HG03571 (cell line): Measurements from ENCODE around the gene NRCAM.

Experiments used
- ATAC-seq: cut with Tn5 transposase; IDR thresholded peaks from one replicate; pipeline ENCODE4 v1.9.1; 2021; ENCODE audit not compliant: unreplicated experiment

The NRCAM gene

GRCh38 chr7:108252177-108252576, 204.1 kb downstream of the NRCAM start:
- ATAC-seq: no peak

DNA sequence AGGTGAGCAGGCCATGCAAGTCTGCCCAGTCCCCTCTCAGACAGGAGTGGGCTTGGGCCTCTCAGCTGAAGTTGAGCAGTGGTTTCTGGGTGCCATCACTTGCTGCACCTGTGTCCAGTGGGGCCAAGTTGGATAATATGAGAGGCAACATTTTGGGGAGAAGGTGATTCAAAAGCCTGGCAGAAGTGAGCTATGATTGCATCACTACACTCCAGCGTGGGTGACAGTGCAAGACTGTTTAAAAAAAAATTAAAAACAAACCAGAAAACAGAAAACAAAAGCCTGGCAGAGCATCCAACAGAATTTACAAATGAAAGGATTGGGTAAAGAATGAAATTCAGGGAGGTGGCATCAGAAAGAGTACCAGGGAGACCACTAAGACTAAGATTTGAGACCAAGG, 204.5 kb downstream of the NRCAM start:
- ATAC-seq: no peak

DNA sequence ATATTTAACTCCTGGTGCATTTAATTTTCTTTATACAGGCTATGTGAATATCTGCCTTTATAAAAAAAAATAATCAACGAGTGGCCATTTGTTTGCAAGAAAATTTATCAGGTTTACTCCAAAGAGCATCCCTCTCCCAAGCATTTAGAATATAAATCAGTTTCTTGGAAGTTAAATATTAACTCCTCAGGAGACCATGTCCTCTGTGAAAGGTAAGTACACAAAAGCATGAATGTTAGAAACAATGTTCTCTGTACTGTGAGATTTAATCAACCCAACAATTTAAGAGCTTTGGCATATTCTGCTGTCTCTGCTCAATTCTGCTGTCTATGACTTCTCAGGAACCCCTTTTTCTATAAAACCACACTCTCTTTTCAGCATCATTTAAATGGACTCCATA, 206.8 kb downstream of the NRCAM start:
- no peak for ATAC-seq

GRCh38 chr7:108248821-108249220, 207.4 kb downstream of the NRCAM start:
- ATAC-seq: no peak

DNA sequence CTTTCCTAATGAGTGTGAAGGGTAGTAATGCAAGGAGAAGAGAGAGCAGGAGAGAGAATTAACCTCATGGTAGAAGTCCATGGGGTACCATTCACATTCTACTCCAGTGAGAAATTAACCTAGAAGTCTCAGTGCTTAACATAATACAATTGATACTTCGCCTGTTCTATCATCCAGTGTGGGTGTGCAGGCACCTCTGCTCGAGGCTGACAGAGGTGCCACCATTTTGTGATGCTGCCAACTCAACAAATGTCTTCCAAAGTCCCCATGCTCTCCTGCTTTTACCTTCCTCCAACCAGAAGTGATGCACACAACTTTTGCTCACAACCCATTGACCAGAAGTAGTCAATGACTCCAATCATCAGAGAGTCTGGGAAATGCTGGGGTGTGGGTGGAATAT, 207.8 kb downstream of the NRCAM start:
- ATAC-seq: no peak

- no peak for ATAC-seq
Observed at GRCh38 chr7:108247614-108248013, 208.6 kb downstream of the NRCAM start.

- no peak for ATAC-seq
Observed at GRCh38 chr7:108246227-108246837, 209.9 kb downstream of the NRCAM start.

- ATAC-seq: no peak
Observed at GRCh38 chr7:108245523-108246226, 210.6 kb downstream of the NRCAM start.

DNA sequence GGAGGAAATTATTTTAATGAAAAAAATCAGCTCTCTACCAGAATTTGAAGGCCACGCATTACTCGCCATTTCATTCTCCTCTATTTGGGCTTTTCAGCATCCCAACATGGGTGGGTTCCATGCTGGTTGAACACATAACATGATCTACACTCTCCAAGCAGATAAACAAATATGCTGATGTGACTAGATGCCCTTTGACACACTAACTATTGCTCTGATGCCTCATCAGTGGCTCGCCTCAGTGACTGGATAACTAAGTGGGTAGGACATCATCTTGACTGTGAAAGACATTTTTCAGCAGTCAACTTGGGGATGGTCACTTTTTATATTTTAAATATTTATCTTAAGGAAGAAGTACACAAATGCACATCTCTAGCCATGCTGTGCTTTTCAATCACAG, 212.1 kb downstream of the NRCAM start:
- no peak for ATAC-seq

- no peak for ATAC-seq
Observed at GRCh38 chr7:108239501-108240225, 216.6 kb downstream of the NRCAM start.

DNA sequence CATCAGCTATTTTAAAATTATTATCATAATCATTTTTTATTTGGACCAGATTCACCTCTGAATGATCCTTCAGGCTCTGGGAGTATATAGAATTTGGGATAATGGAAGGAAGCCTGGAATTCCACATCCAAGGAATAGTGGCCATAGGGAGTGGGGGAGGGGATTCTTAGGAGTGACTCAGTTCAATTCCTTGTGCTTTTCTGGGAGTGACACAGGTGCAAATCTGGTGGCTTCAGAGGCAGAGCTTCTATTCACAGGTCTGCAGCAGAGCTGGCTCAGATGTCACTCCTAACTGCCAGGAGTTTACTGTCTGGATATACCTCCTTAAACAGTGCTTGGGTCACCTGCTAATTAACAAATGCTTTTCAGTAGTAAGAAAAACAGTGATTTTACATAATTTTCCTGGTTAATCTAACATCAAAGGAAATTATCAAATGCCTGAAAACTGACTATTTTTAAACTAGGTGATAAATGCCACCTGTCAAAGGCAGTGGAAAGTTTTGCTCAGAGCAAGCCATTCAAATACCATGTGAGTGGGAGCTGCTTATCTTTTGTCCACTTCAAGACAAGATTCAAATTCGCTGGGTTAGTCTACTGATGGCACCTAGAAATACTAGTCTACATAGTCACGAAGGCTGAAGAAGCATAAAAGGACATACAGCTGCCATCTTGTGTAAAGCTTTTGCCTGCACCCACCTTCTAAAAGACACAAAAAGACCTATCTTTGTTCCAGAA, 219.4 kb downstream of the NRCAM start:
- ATAC-seq: no peak

GRCh38 chr7:108235451-108236061, 220.7 kb downstream of the NRCAM start:
- ATAC-seq: no peak

DNA sequence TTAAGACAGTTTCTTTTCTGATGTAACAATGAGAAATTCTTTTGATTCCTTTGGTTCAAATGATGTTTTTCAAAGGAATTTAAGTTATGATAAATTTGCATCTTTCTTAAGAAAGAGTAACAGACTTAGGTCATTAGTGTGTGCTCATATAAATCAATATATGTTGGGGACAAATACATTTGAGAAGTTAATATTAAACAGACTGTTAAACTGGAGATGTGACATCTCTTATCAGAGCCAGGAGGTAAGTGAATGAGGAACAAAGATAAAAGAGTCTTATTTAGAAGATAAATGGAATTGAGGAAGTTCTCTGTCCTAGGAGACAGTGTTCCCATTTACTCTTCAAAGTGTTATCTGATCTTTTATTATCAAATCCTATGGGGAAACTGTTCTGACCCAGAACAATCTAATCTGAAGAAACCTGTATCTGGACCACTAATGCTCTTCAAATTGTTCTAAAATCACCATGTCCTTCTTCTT, 221.2 kb downstream of the NRCAM start:
- ATAC-seq: no peak

DNA sequence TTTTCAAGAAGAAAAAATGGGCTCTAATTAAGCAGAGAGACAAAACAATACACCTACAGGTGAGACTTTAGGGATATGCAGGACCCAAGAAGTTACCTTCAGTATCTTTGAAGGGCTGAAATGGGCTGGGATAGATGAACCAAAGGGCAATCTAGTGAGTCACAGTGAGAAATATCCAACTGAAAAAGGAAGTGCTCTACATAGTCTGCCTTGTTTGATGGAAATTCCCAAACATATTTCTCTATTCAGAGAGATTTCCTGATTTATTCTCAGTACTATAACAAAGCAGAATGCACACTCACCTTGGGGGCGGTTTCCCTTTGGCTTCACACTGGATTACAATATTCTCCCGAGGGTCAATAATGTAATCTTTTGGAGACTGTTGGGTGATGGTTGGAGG, 222.0 kb downstream of the NRCAM start:
- no peak for ATAC-seq

- no peak for ATAC-seq
Observed at GRCh38 chr7:108232076-108232475, 224.2 kb downstream of the NRCAM start.

DNA sequence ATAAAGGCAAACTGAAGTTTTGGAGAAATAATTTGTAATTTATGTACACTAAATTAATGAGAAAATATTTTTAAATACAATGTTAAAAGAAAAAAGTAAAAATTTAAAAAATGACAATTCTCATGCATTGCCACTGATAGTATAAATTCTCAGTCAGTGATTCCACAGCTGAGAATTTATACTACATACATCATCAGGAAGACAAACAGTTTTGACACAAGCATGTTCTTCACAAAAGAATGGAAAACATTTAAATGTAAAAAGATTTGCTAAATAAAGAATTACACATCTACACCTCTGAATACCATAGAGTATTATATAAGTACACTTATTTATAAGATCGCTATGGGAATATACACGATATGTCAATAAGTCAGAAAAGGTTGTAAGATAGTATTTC, 225.0 kb downstream of the NRCAM start:
- no peak for ATAC-seq

DNA sequence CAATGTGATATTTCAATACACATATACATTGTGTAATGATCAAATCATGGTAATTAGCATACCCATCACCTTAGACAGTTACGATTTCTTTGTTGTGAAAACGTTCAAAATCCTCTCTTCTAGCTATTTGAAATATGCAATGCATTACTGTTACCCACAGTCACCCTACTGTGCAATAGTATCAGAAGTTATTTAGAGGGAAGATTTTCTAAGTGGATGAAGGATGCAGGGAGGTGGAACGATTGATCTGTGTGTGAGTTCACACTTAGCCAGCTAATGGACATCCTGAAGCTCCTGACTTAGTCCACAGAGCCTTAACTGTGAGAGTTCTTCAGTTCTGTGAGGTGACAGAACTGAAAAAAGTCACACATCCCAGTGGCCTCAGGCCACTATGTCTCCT, 228.9 kb downstream of the NRCAM start:
- ATAC-seq: no peak

GRCh38 chr7:108226816-108227299, 229.4 kb downstream of the NRCAM start:
- ATAC-seq: no peak

DNA sequence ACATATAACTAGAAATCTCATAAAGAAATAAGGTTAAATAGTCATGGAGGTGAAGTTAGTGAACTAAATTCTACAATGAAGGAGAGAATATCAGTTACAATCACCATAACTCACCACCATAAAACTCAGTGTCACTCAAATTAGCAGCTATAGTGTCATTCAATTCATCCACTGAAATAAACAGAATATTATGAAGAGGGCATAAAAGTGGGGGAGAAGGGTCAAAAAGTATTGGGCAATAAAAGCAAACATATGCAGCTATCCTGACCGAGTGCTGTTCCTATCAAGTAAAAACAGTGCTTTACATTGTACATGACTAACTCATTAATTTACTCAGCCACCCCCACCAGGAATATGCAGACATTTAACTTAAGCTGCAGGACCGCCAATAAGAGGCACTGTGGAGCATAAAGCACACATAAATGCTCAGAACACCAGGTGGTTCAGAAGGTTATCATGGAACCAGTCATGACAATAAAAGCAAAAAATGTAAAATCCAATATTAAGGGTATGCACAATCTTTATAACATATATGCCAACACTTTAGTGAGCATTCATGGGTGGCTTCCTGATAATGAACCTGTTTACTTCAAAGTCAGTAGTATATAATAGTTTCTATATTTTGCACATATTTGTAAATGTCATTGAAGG, 230.6 kb downstream of the NRCAM start:
- no peak for ATAC-seq

- ATAC-seq: no peak
Observed at GRCh38 chr7:108224387-108224786, 231.8 kb downstream of the NRCAM start.
